A549 (cell line): ENCODE measurements around the gene EDA2R. TPM values are rescaled to one million over a fixed set of nuclear protein-coding genes. Genes with fewer than 3 reads are reported as not detected.

Experiments
- ATAC-seq, 2 experiments: fragments of 200-7000 bp in 1 of 2; fragments of >200 bp in 1 of 2; cut with Nextera tagmentation in 1 of 2; cut with Tn5 transposase in 1 of 2; 3 replicates each; pipeline versions ENCODE4 v1.8.0 to v1.9.1; 2018 to 2020; ENCODE audit warnings: mild to moderate bottlenecking in 1 of 2, moderate library complexity in 1 of 2
- CTCF ChIA-PET: fragments of 300-600 bp; sonication (Branson Sonifier 250); formaldehyde crosslinking; extraction: SDS; loops from one replicate; lab custom pipeline; 2021; ENCODE audit warnings: antibody characterized with exemption, inconsistent platforms; lab: Yijun Ruan, JAX
- POLR2A ChIA-PET: fragments of 350-600 bp; formaldehyde crosslinking; extraction: SDS; loops from one replicate; lab custom pipeline; 2021; ENCODE audit warnings: antibody characterized with exemption, inconsistent platforms; lab: Yijun Ruan, JAX
- DNase-seq, 2 experiments: peaks; one replicate each; pipeline versions ENCODE4 v3.0.0 to v3.0.0-alpha.2; 2011 to 2016; ENCODE audit warnings: low read depth in 1 of 2, low spot score in 1 of 2
- FAIRE-seq: peaks from 2 replicates; lab custom pipeline; 2011; peaks lifted over from hg19 to GRCh38; lab: Jason Lieb, UNC
- H3K27ac ChIP-seq, 2 experiments: fragments of >200 bp; sonication (Bioruptor Twin); formaldehyde crosslinking; 3 replicates each; pipeline ENCODE4 v1.5.1; 2016 to 2017
- H3K4me1 ChIP-seq: fragments of >200 bp; sonication (Bioruptor Twin); formaldehyde crosslinking; 3 replicates; pipeline ENCODE4 v1.6.1; 2016
- H3K4me2 ChIP-seq: fragments of >200 bp; sonication (Bioruptor Twin); formaldehyde crosslinking; 3 replicates; pipeline ENCODE4 v1.6.1; 2016
- H3K4me3 ChIP-seq: fragments of >200 bp; sonication (Bioruptor Twin); formaldehyde crosslinking; 3 replicates; pipeline ENCODE4 v1.5.1; 2016
- H3K9me3 ChIP-seq: fragments of >200 bp; sonication (Bioruptor Twin); formaldehyde crosslinking; 3 replicates; pipeline ENCODE4 v1.6.1; 2016
- EHF ChIP-seq: fragments of 250-450 bp; sonication (Bioruptor Pico); IDR thresholded peaks from 2 replicates; pipeline ENCODE4 v1.5.0; 2020; ENCODE audit warnings: mild to moderate bottlenecking
- EP300 ChIP-seq, 2 experiments: fragments of >200 bp; sonication (Bioruptor Twin); formaldehyde crosslinking; IDR thresholded peaks; 2 replicates in 1 of 2; 3 replicates in 1 of 2; pipeline ENCODE4 v1.6.1; 2016 to 2017
- ESRRA ChIP-seq: fragments of 150-350 bp; IDR thresholded peaks from 2 replicates; pipeline ENCODE4 v1.6.1; 2014; ENCODE audit warnings: mild to moderate bottlenecking, low read length, borderline replicate concordance
- FOSB ChIP-seq: fragments of 250-450 bp; sonication (Bioruptor Pico); IDR thresholded peaks from 2 replicates; pipeline ENCODE4 v1.5.0; 2020; ENCODE audit warnings: mild to moderate bottlenecking, moderate library complexity
- FOSL2 ChIP-seq, 2 experiments: fragments of 450-650 bp in 1 of 2; fragments of >200 bp in 1 of 2; sonication (Bioruptor Twin) in 1 of 2; formaldehyde crosslinking; IDR thresholded peaks; 2 replicates each; pipeline versions ENCODE4 v1.5.0 to v1.6.1; 2016 to 2020; ENCODE audit warnings: mild to moderate bottlenecking in 1 of 2, moderate library complexity in 1 of 2
- HEYL ChIP-seq: fragments of 250-450 bp; sonication (Bioruptor Pico); IDR thresholded peaks from 2 replicates; pipeline ENCODE4 v1.8.0; 2021; ENCODE audit warnings: mild to moderate bottlenecking, moderate library complexity
- HOXB13 ChIP-seq: fragments of 250-450 bp; sonication (Bioruptor Pico); IDR thresholded peaks from 2 replicates; pipeline ENCODE4 v1.5.0; 2020; ENCODE audit warnings: low read depth, mild to moderate bottlenecking, moderate library complexity
- HOXB5 ChIP-seq: fragments of 250-450 bp; sonication (Bioruptor Pico); IDR thresholded peaks from 2 replicates; pipeline ENCODE4 v1.5.0; 2020; ENCODE audit warnings: mild to moderate bottlenecking, moderate library complexity
- JUNB ChIP-seq: fragments of >200 bp; sonication (Bioruptor Twin); formaldehyde crosslinking; IDR thresholded peaks from 2 replicates; pipeline ENCODE4 v1.6.1; 2016
- KDM5A ChIP-seq: fragments of 200-600 bp; sonication (generic); IDR thresholded peaks from 2 replicates; pipeline ENCODE4 v1.6.1; 2016; ENCODE audit warnings: antibody characterized with exemption, mild to moderate bottlenecking
- MAZ ChIP-seq: fragments of 150-350 bp; IDR thresholded peaks from 2 replicates; pipeline ENCODE4 v1.6.1; 2014; ENCODE audit warnings: antibody characterized with exemption, low read depth, low read length, borderline replicate concordance
- NFE2L2 ChIP-seq: fragments of 150-350 bp; conservative IDR thresholded peaks from 2 replicates; pipeline ENCODE4 v1.6.1; 2014; ENCODE audit warnings: low read length
- NPAS2 ChIP-seq: fragments of 250-450 bp; sonication (Bioruptor Pico); IDR thresholded peaks from 2 replicates; pipeline ENCODE4 v1.8.0; 2022; ENCODE audit warnings: mild to moderate bottlenecking, moderate library complexity, borderline replicate concordance
- TP53 ChIP-seq: fragments of 250-450 bp; sonication (Bioruptor Pico); IDR thresholded peaks from 2 replicates; pipeline ENCODE4 v1.5.0; 2021; ENCODE audit warnings: mild to moderate bottlenecking, moderate library complexity
- ZFP36 ChIP-seq: fragments of 450-650 bp; IDR thresholded peaks from 2 replicates; pipeline ENCODE4 v1.6.1; 2014; ENCODE audit warnings: borderline replicate concordance; ENCODE audit not compliant: partially characterized antibody
- ZSCAN20 ChIP-seq: fragments of 250-450 bp; sonication (Bioruptor Pico); IDR thresholded peaks from 2 replicates; pipeline ENCODE4 v1.8.0; 2022; ENCODE audit warnings: mild to moderate bottlenecking, moderate library complexity
- WGBS: methylation state at CpG from one replicate; pipeline ENCODE4 v1.1.6; 2017; ENCODE audit errors: missing lambda C conversion rate; 5-methylcytosine and 5-hydroxymethylcytosine counted together
- polyA plus RNA-seq, 4 experiments: library from polyadenylated mRNA; depleted of rRNA in 3 of 4; stranded (reverse); fragments of >200 nt; fragmentation: RNase III in 1 of 4; extraction: RNeasy Plus Mini Kit Qiagen cat#74134 plus additional on column Dnase treatment in 1 of 4; gene quantifications; 2 replicates in 3 of 4; 3 replicates in 1 of 4; pipeline ENCODE4 v1.2.3, GENCODE V29; 2011 to 2017
- TF ChIP-seq, protein P1 (sequence below): fragments of 150-350 bp; IDR thresholded peaks from 2 replicates; pipeline ENCODE4 v1.6.1; 2014; ENCODE audit warnings: low read depth, mild to moderate bottlenecking, low read length
- TF ChIP-seq, protein P2 (sequence below): fragments of 250-450 bp; sonication (Bioruptor Pico); IDR thresholded peaks from 2 replicates; pipeline ENCODE4 v1.5.0; 2021; ENCODE audit warnings: mild to moderate bottlenecking, moderate library complexity, borderline replicate concordance
- TF ChIP-seq, protein P3 (sequence below): fragments of >200 bp; sonication (Bioruptor Twin); formaldehyde crosslinking; IDR thresholded peaks from 3 replicates; pipeline ENCODE4 v1.5.1; 2016
- TF ChIP-seq, protein P4 (sequence below): fragments of >200 bp; sonication (Bioruptor Twin); formaldehyde crosslinking; IDR thresholded peaks from 2 replicates; pipeline ENCODE4 v1.6.1; 2016

The EDA2R gene
- polyA plus RNA-seq, 2 of the 4 experiments (the other 2 are of a cell fraction) = 13.0 to 26.8 TPM

DNA sequence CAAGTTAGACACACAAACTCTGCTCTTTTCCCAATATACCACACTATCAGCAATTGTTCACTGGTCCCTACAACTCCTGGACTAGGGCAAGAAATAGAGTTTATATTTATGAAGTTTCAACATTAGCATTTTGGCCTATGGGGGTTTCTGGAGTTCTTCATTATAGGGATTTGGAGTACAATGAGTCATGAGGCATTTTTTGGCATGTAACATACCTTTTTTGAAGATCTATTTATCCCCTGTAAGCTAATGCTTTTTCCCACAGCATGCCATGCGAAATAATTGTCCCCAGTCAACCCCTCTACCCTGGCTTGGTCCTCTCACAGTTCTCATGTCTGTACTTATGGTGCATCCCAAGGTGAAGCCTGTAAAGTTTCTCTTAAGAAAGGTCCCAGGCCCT is 36.7 kb upstream of the EDA2R start (continued):
- TF ChIP-seq FOSB (CRISPR knock-in tag) (no peak), EP300 (IDR thresholded peaks at IDR 0.05) (no peak), HOXB13 (CRISPR knock-in tag) (no peak), NFE2L2 (no peak), ESRRA (no peak)
- TF ChIP-seq, protein P1, sequence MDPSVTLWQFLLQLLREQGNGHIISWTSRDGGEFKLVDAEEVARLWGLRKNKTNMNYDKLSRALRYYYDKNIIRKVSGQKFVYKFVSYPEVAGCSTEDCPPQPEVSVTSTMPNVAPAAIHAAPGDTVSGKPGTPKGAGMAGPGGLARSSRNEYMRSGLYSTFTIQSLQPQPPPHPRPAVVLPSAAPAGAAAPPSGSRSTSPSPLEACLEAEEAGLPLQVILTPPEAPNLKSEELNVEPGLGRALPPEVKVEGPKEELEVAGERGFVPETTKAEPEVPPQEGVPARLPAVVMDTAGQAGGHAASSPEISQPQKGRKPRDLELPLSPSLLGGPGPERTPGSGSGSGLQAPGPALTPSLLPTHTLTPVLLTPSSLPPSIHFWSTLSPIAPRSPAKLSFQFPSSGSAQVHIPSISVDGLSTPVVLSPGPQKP = no peak
- TF ChIP-seq, protein P2, sequence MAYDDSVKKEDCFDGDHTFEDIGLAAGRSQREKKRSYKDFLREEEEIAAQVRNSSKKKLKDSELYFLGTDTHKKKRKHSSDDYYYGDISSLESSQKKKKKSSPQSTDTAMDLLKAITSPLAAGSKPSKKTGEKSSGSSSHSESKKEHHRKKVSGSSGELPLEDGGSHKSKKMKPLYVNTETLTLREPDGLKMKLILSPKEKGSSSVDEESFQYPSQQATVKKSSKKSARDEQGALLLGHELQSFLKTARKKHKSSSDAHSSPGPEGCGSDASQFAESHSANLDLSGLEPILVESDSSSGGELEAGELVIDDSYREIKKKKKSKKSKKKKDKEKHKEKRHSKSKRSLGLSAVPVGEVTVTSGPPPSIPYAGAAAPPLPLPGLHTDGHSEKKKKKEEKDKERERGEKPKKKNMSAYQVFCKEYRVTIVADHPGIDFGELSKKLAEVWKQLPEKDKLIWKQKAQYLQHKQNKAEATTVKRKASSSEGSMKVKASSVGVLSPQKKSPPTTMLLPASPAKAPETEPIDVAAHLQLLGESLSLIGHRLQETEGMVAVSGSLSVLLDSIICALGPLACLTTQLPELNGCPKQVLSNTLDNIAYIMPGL (CRISPR knock-in tag) = no peak

DNA sequence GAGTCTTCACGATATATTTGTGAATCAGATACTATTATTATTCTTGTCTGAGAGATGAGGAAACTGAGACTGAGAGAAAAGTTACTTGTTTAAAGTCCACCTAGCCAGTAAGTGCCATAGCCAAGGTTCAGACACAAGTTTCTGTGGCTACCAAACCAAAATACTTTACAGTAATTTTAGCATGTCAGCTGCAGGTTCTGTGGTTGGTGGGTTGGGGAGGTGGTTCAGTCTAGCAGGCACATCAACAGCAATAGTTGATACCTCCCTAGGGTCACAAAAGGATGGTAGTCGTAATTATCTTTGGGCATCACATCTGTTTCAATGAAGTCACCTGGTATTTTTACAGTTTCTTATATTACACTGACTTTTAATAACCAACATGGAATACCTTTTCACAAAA is 35.6 kb upstream of the EDA2R start:
- Histone ChIP-seq H3K9me3 (no peaks in the 10 kb centered on the region), H3K4me3 (no peak overlapping the region), H3K4me1 (no peaks in the 10 kb centered on the region)
- no peak for FAIRE-seq
- ATAC-seq = no peak
- no peak for TF ChIP-seq MAZ
- TF ChIP-seq, protein P3, sequence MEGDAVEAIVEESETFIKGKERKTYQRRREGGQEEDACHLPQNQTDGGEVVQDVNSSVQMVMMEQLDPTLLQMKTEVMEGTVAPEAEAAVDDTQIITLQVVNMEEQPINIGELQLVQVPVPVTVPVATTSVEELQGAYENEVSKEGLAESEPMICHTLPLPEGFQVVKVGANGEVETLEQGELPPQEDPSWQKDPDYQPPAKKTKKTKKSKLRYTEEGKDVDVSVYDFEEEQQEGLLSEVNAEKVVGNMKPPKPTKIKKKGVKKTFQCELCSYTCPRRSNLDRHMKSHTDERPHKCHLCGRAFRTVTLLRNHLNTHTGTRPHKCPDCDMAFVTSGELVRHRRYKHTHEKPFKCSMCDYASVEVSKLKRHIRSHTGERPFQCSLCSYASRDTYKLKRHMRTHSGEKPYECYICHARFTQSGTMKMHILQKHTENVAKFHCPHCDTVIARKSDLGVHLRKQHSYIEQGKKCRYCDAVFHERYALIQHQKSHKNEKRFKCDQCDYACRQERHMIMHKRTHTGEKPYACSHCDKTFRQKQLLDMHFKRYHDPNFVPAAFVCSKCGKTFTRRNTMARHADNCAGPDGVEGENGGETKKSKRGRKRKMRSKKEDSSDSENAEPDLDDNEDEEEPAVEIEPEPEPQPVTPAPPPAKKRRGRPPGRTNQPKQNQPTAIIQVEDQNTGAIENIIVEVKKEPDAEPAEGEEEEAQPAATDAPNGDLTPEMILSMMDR = no peak
- TF ChIP-seq KDM5A = no peak
- TF ChIP-seq EHF (CRISPR knock-in tag) = no peak
- TF ChIP-seq ZFP36 = no peak
- TF ChIP-seq HOXB5 (CRISPR knock-in tag) = no peak
- TF ChIP-seq JUNB = no peak
- no peak for TF ChIP-seq TP53
- no peak for TF ChIP-seq HEYL (CRISPR knock-in tag)
- TF ChIP-seq, protein P2 (CRISPR knock-in tag) = no peak
- TF ChIP-seq NPAS2 (CRISPR knock-in tag) = no peak
- no peak for TF ChIP-seq FOSL2 (IDR thresholded peaks at IDR 0.05)
- no peak for TF ChIP-seq FOSL2 (CRISPR knock-in tag; IDR thresholded peaks at IDR 0.05)
- TF ChIP-seq, all 56 proteins: peak for 0
- no peak for DNase-seq
- ChIA-PET CTCF (no interaction called here), POLR2A (interaction anchor here (0.6 kb wide), 1 partner anchor 56 kb away, joined by 3 read pairs; no protein-coding TSS in a partner anchor)
- H3K4me2 ChIP-seq = no peak overlapping the region
- WGBS = 5% methylated on average over 2 of the region's 2 CpGs
- no peak overlapping the region for H3K27ac ChIP-seq

DNA sequence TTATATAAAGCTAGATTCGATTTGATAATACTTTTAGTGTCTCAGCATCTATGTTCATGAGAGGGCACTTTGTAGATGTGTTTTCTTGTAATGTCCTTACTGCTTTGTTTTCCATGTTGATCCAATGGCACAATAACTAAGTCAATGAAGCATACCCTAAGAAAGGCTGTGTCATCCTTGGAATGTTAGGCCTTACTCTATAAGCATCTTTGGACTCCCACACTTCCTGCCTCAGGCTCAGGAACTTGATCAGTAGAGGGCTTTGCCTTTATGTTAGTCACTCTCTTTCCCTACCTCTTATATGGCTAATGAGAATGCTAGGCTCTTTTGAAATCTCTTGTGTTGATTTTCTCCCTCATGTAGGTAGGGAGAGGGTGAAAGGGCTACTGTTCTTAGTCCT is 33.2 kb upstream of the EDA2R start:
- ATAC-seq (no peak), DNase-seq (no peak), FAIRE-seq (no peak)
- POLR2A ChIA-PET = no interaction called here
- TF ChIP-seq, protein P4, sequence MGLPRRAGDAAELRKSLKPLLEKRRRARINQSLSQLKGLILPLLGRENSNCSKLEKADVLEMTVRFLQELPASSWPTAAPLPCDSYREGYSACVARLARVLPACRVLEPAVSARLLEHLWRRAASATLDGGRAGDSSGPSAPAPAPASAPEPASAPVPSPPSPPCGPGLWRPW = no peak
- TF ChIP-seq ZSCAN20 (CRISPR knock-in tag) = no peak
- WGBS = 0% methylated on average over 1 of the region's 1 CpG
- no peak overlapping the region for H3K4me2 ChIP-seq
- H3K27ac ChIP-seq = no peak overlapping the region
- H3K4me3 ChIP-seq = no peak overlapping the region
- H3K4me1 ChIP-seq = no peaks in the 10 kb centered on the region
- CTCF ChIA-PET = no interaction called here
- H3K9me3 ChIP-seq = no peaks in the 10 kb centered on the region
